Upper lobe of right lung (tissue), 1 donor: ENCODE results near the gene ARHGEF10L. TPM values are rescaled to one million over a fixed set of nuclear protein-coding genes. Genes with fewer than 3 reads are reported as not detected.

ENCODE experiments used
- ATAC-seq: fragments of 200-7000 bp; cut with Tn5 transposase; one replicate; pipeline ENCODE4 v1.9.1; 2020; ENCODE audit warnings: mild to moderate bottlenecking, moderate library complexity
- DNase-seq: peaks from one replicate; pipeline ENCODE4 v3.0.0-alpha.2; 2020
- H3K27ac ChIP-seq: fragments of 200-600 bp; one replicate; pipeline ENCODE4 v1.8.0; 2022
- H3K27me3 ChIP-seq: fragments of 200-600 bp; one replicate; pipeline ENCODE4 v1.8.0; 2022; ENCODE audit warnings: mild to moderate bottlenecking
- H3K36me3 ChIP-seq: fragments of 200-600 bp; one replicate; pipeline ENCODE4 v1.8.0; 2022
- H3K4me1 ChIP-seq: fragments of 200-600 bp; one replicate; pipeline ENCODE4 v1.8.0; 2022
- H3K4me3 ChIP-seq: fragments of 200-600 bp; one replicate; pipeline ENCODE4 v1.8.0; 2022; ENCODE audit warnings: mild to moderate bottlenecking
- H3K9me3 ChIP-seq: fragments of 200-600 bp; one replicate; pipeline ENCODE4 v1.8.0; 2022
- CTCF ChIP-seq: fragments of 200-600 bp; IDR thresholded peaks from one replicate; pipeline ENCODE4 v1.8.0; 2022; ENCODE audit warnings: antibody characterized with exemption
- intact Hi-C: fragments of 100-400 bp; cut with DNase I; formaldehyde crosslinking; loops from one replicate; pipeline ENCODE4 v1.11.0; 2022
- total RNA-seq: library from RNA; stranded (reverse); fragmentation: NEBNext Ultra II Directional; extraction: Animal tissue kit (Norgen Biotek cat#: 25700); gene quantifications from one replicate; pipeline ENCODE4 v1.2.1, GENCODE V29; 2021
- donor health status: DM: no; HTN: yes; CAD: no; lungs with severe emphysema.

Gene ARHGEF10L
- total RNA-seq, 1 donor from 2014 or later = 34.1 TPM

GRCh38 chr1:17667641-17668040 is 128.1 kb downstream of the ARHGEF10L start:
- Histone ChIP-seq H3K4me3 (no peak overlapping the region), H3K36me3 (peaks cover 23% of the 10 kb centered on the region), H3K27ac (no peak overlapping the region), H3K27me3 (no peaks in the 10 kb centered on the region), H3K9me3 (no peaks in the 10 kb centered on the region), H3K4me1 (no peaks in the 10 kb centered on the region)
- ATAC-seq (peak; percentile 80), DNase-seq (peak; percentile 83)
- intact Hi-C loops = no loop called here
- no peak for TF ChIP-seq CTCF

GRCh38 chr1:17668195-17668594 is 128.7 kb downstream of the ARHGEF10L start:
- Histone ChIP-seq H3K4me3 (no peak overlapping the region), H3K27me3 (no peaks in the 10 kb centered on the region), H3K9me3 (no peaks in the 10 kb centered on the region), H3K4me1 (no peaks in the 10 kb centered on the region), H3K36me3 (peaks cover 23% of the 10 kb centered on the region), H3K27ac (no peak overlapping the region)
- DNase-seq (no peak), ATAC-seq (no peak)
- intact Hi-C loops = no loop called here
- no peak for TF ChIP-seq CTCF

GRCh38 chr1:17668624-17669175 is 129.2 kb downstream of the ARHGEF10L start:
- H3K4me3 ChIP-seq = no peak overlapping the region
- H3K36me3 ChIP-seq = peaks cover 23% of the 10 kb centered on the region
- DNase-seq (no peak), ATAC-seq (no peak)
- no peaks in the 10 kb centered on the region for H3K9me3 ChIP-seq
- no peak for TF ChIP-seq CTCF
- H3K4me1 ChIP-seq = no peaks in the 10 kb centered on the region
- no peak overlapping the region for H3K27ac ChIP-seq
- H3K27me3 ChIP-seq = no peaks in the 10 kb centered on the region
- intact Hi-C loops = no loop called here

- Histone ChIP-seq H3K36me3 (peaks cover 21% of the 10 kb centered on the region), H3K27me3 (no peaks in the 10 kb centered on the region), H3K9me3 (no peaks in the 10 kb centered on the region), H3K4me1 (no peaks in the 10 kb centered on the region), H3K27ac (no peak overlapping the region), H3K4me3 (no peak overlapping the region)
- no peak for ATAC-seq
- TF ChIP-seq CTCF = no peak
- no peak for DNase-seq
- intact Hi-C loops = no loop called here
Observed at GRCh38 chr1:17669305-17669704, 129.8 kb downstream of the ARHGEF10L start.

GRCh38 chr1:17669866-17670451 is 130.5 kb downstream of the ARHGEF10L start:
- Histone ChIP-seq H3K27me3 (no peaks in the 10 kb centered on the region), H3K4me3 (no peak overlapping the region), H3K36me3 (peaks cover 15% of the 10 kb centered on the region), H3K4me1 (no peaks in the 10 kb centered on the region), H3K27ac (no peak overlapping the region), H3K9me3 (no peaks in the 10 kb centered on the region)
- peak; percentile 40 for ATAC-seq
- no peak for TF ChIP-seq CTCF
- intact Hi-C loops = no loop called here
- no peak for DNase-seq
